Mucosa of descending colon (tissue), 3 donors: ENCODE measurements around the gene PDE2A. TPM values are rescaled to one million over a fixed set of nuclear protein-coding genes. Genes with fewer than 3 reads are reported as not detected.

Experiments used
- ATAC-seq: fragments of 200-7000 bp; cut with Tn5 transposase; one replicate; pipeline ENCODE4 v1.9.1; 2020; ENCODE audit warnings: mild to moderate bottlenecking, moderate library complexity
- DNase-seq, 3 donors: peaks; one replicate each; pipeline ENCODE4 v3.0.0-alpha.2; 2020
- H3K36me3 ChIP-seq: fragments of 200-600 bp; one replicate; pipeline ENCODE4 v1.8.0; 2021; ENCODE audit warnings: low read depth, mild to moderate bottlenecking
- H3K4me1 ChIP-seq: fragments of 200-600 bp; one replicate; pipeline ENCODE4 v1.8.0; 2021; ENCODE audit warnings: low read depth, mild to moderate bottlenecking
- H3K4me3 ChIP-seq: fragments of 200-600 bp; one replicate; pipeline ENCODE4 v1.8.0; 2021; ENCODE audit warnings: mild to moderate bottlenecking
- H3K9me3 ChIP-seq: fragments of 200-600 bp; one replicate; pipeline ENCODE4 v1.8.0; 2021; ENCODE audit warnings: mild to moderate bottlenecking
- intact Hi-C, 2 donors: fragments of 100-400 bp; cut with DNase I in 1 of 2; cut with micrococcal nuclease in 1 of 2; formaldehyde crosslinking; loops; one replicate each; pipeline versions ENCODE4 v1.11.0 to v1.11.1; 2022; cut with DNase I, micrococcal nuclease
- total RNA-seq, 3 donors: library from RNA; stranded (reverse); fragmentation: NEBNext Ultra II Directional in 2 of 3; extraction: Animal tissue kit (Norgen Biotek cat#: 25700) in 2 of 3; gene quantifications; one replicate each; pipeline versions ENCODE4 v1.2.1 to v1.2.4, GENCODE V29; 2021 to 2023
- TF ChIP-seq, protein P1 (sequence below): fragments of 200-600 bp; IDR thresholded peaks from one replicate; pipeline ENCODE4 v1.8.0; 2022; ENCODE audit warnings: antibody characterized with exemption, mild to moderate bottlenecking
- donor health status: DM: no; HTN: no; CAD: no; lungs with moderate emphysema.
- donor health status: DM: no; HTN: no; CAD: no.
- donor health status: DM: no; HTN: yes; CAD: no.

The PDE2A gene
- total RNA-seq, 3 donors from 2014 or later = 7.0 to 45.9 (median 9.6) TPM

- ATAC-seq (no peak), DNase-seq (no peak)
- Histone ChIP-seq H3K9me3 (no peaks in the 10 kb centered on the region), H3K36me3 (no peaks in the 10 kb centered on the region), H3K4me3 (no peak overlapping the region), H3K4me1 (no peaks in the 10 kb centered on the region)
- intact Hi-C loops = no loop called here
- TF ChIP-seq, protein P1, sequence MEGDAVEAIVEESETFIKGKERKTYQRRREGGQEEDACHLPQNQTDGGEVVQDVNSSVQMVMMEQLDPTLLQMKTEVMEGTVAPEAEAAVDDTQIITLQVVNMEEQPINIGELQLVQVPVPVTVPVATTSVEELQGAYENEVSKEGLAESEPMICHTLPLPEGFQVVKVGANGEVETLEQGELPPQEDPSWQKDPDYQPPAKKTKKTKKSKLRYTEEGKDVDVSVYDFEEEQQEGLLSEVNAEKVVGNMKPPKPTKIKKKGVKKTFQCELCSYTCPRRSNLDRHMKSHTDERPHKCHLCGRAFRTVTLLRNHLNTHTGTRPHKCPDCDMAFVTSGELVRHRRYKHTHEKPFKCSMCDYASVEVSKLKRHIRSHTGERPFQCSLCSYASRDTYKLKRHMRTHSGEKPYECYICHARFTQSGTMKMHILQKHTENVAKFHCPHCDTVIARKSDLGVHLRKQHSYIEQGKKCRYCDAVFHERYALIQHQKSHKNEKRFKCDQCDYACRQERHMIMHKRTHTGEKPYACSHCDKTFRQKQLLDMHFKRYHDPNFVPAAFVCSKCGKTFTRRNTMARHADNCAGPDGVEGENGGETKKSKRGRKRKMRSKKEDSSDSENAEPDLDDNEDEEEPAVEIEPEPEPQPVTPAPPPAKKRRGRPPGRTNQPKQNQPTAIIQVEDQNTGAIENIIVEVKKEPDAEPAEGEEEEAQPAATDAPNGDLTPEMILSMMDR = no peak
These were observed 30.6 kb upstream of the PDE2A start for GRCh38 chr11:72704783-72705265.

DNA sequence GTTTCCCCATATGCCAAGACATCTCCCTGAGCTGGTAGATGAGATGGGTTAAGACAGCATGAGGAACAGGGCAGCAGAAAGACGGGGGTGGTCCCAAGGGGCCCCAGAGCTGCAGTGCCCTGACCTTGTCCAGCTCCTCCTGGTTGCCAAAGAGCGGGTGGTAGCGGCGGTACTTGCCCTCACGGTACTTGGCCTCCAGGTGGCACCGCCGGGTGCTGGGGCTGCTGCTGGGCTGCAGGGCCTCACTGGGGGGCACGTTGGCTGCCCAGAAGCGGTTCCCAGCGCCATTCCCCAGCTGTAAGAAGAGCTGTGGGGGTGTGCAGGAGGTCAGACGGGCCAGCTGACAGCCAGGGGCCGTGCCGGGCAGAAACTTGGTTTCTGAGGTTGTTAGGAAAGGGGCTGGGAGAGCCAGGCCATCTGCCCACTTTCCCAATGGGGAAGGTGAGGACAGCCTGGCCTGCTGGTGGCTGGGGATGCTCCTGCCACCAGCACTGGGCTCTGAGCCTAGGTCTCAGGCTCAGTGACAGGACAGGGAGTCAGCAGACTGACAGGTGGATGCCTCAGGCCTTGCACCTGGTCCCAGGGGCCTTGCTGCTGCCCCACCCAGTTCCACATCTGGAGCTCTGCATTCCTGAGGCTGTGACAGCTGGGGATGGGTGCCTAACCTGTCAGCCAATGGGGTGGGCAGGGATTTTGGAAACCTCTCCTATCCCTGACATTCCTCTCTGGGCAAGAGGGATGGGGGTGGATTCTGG lies 30.0 kb upstream of the PDE2A start:
- Histone ChIP-seq H3K9me3 (no peaks in the 10 kb centered on the region), H3K36me3 (no peaks in the 10 kb centered on the region), H3K4me3 (no peak overlapping the region), H3K4me1 (no peaks in the 10 kb centered on the region)
- no peak for DNase-seq
- ATAC-seq = no peak
- intact Hi-C loops = no loop called here
- TF ChIP-seq, protein P1 = no peak

GRCh38 chr11:72703267-72704008 lies 29.2 kb upstream of the PDE2A start:
- ATAC-seq = peak; percentile 28
- no peaks in the 10 kb centered on the region for H3K36me3 ChIP-seq
- H3K9me3 ChIP-seq = no peaks in the 10 kb centered on the region
- TF ChIP-seq, protein P1 = no peak
- DNase-seq = peak in 1 of 3 donors; percentile 75
- no peaks in the 10 kb centered on the region for H3K4me1 ChIP-seq
- H3K4me3 ChIP-seq = no peak overlapping the region
- intact Hi-C loops = no loop called here

DNA sequence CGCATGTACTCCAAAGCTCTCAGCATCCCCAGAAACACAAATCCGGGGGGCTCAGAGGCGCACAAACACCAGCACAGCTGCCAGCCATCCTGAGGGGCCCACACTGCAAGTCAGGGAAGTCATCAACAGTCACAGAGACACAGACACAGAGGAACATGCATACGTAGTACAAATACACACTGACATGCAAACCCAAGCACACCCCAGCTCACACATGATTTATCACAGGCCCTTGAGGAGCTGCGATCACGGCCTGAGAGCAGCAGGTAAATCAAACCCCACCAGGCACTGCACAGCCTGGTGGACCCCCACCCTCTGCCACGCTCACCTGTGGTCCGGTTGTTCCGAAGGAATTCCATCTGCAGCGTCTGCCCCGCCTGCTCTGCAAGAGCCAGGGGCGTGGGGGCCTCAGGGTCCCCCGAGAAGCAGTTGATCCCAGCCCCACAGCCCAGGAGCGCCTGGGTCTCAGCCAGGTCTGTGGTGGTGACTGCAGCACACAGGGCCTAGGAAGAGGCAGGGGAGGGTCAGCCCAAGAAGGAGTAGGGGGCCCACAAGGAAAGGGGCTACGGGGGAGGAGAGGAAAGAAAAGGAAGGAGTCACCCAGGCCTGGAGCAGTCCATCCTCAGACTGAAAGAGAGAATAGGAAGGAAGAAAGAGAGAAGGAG lies 28.5 kb upstream of the PDE2A start:
- DNase-seq = no peak
- no peaks in the 10 kb centered on the region for H3K4me1 ChIP-seq
- ATAC-seq = no peak
- intact Hi-C loops = no loop called here
- no peak overlapping the region for H3K4me3 ChIP-seq
- no peaks in the 10 kb centered on the region for H3K36me3 ChIP-seq
- TF ChIP-seq, protein P1 = no peak
- H3K9me3 ChIP-seq = no peaks in the 10 kb centered on the region

- no peaks in the 10 kb centered on the region for H3K36me3 ChIP-seq
- ATAC-seq = no peak
- TF ChIP-seq, protein P1 = no peak
- intact Hi-C loops = no loop called here
- no peak for DNase-seq
- no peaks in the 10 kb centered on the region for H3K4me1 ChIP-seq
- no peaks in the 10 kb centered on the region for H3K9me3 ChIP-seq
- no peak overlapping the region for H3K4me3 ChIP-seq
These were observed 27.9 kb upstream of the PDE2A start for GRCh38 chr11:72702096-72702495.
